Measurements from ENCODE around the gene BRD4. TPM values are rescaled to one million over a fixed set of nuclear protein-coding genes. Genes with fewer than 3 reads are reported as not detected.
"Not testable (repeated sequence)": the region's sequence is repeated elsewhere in the genome, so short reads cannot be mapped to it uniquely, and the experiment has no call there.

BRD4 gene
- total and polyA plus RNA-seq, 2 of the 13 experiments (the other 11 are each of a cell fraction or from before 2014, with no cell fraction given) = 10.5 to 11.4 TPM

DNA sequence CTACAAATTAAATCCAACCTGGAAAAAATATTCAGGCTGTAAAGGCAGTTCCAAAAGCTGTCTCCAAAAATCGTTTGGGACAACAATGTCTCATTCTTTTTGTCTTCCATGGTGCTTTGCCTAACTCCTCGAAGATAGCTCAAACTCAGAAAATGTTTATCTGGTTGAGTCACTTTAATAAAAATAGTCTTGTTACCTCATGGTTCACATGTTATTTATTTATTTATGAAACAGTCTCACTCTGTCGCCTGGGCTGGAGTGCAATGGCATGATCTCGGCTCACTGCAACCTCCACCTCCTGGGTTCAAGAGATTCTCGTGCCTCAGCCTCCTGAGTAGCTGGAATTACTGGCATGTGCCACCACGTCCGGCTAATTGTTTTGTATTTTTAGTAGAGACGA lies 4.9 kb upstream of the BRD4 start (continued):
- TF ChIP-seq, protein P1, sequence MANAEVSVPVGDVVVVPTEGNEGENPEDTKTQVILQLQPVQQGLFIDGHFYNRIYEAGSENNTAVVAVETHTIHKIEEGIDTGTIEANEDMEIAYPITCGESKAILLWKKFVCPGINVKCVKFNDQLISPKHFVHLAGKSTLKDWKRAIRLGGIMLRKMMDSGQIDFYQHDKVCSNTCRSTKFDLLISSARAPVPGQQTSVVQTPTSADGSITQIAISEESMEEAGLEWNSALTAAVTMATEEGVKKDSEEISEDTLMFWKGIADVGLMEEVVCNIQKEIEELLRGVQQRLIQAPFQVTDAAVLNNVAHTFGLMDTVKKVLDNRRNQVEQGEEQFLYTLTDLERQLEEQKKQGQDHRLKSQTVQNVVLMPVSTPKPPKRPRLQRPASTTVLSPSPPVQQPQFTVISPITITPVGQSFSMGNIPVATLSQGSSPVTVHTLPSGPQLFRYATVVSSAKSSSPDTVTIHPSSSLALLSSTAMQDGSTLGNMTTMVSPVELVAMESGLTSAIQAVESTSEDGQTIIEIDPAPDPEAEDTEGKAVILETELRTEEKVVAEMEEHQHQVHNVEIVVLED (CRISPR knock-in tag; IDR thresholded peaks at IDR 0.05; ENCODE audit: borderline replicate concordance) = no peak
- no peak for TF ChIP-seq ZFP36 (IDR thresholded peaks at IDR 0.05; ENCODE audit: borderline replicate concordance, low read depth, low read length, partially characterized antibody)
- TF ChIP-seq, protein P2, sequence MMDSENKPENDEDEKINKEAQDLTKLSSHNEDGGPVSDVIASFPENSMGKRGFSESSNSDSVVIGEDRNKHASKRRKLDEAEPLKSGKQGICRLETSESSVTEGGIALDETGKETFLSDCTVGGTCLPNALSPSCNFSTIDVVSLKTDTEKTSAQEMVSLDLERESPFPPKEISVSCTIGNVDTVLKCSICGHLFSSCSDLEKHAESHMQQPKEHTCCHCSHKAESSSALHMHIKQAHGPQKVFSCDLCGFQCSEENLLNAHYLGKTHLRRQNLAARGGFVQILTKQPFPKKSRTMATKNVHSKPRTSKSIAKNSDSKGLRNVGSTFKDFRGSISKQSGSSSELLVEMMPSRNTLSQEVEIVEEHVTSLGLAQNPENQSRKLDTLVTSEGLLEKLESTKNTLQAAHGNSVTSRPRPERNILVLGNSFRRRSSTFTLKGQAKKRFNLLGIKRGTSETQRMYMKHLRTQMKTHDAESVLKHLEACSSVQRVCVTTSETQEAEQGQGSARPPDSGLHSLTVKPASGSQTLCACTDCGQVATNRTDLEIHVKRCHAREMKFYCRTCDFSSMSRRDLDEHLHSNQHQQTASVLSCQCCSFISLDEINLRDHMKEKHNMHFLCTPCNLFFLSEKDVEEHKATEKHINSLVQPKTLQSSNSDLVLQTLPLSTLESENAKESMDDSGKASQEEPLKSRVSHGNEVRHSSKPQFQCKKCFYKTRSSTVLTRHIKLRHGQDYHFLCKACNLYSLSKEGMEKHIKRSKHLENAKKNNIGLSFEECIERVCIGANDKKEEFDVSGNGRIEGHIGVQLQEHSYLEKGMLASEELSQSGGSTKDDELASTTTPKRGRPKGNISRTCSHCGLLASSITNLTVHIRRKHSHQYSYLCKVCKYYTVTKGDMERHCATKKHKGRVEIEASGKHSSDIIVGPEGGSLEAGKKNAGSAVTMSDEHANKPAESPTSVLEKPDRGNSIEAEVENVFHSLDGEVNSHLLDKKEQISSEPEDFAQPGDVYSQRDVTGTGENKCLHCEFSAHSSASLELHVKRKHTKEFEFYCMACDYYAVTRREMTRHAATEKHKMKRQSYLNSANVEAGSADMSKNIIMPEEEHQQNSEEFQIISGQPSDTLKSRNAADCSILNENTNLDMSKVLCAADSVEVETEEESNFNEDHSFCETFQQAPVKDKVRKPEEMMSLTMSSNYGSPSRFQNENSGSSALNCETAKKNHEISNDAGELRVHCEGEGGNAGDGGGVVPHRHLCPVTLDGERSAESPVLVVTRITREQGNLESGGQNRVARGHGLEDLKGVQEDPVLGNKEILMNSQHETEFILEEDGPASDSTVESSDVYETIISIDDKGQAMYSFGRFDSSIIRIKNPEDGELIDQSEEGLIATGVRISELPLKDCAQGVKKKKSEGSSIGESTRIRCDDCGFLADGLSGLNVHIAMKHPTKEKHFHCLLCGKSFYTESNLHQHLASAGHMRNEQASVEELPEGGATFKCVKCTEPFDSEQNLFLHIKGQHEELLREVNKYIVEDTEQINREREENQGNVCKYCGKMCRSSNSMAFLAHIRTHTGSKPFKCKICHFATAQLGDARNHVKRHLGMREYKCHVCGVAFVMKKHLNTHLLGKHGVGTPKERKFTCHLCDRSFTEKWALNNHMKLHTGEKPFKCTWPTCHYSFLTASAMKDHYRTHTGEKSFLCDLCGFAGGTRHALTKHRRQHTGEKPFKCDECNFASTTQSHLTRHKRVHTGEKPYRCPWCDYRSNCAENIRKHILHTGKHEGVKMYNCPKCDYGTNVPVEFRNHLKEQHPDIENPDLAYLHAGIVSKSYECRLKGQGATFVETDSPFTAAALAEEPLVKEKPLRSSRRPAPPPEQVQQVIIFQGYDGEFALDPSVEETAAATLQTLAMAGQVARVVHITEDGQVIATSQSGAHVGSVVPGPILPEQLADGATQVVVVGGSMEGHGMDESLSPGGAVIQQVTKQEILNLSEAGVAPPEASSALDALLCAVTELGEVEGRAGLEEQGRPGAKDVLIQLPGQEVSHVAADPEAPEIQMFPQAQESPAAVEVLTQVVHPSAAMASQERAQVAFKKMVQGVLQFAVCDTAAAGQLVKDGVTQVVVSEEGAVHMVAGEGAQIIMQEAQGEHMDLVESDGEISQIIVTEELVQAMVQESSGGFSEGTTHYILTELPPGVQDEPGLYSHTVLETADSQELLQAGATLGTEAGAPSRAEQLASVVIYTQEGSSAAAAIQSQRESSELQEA (CRISPR knock-in tag; IDR thresholded peaks at IDR 0.05; ENCODE audit: not compliant biosample characterization) = no peak
- TF ChIP-seq, protein P3, sequence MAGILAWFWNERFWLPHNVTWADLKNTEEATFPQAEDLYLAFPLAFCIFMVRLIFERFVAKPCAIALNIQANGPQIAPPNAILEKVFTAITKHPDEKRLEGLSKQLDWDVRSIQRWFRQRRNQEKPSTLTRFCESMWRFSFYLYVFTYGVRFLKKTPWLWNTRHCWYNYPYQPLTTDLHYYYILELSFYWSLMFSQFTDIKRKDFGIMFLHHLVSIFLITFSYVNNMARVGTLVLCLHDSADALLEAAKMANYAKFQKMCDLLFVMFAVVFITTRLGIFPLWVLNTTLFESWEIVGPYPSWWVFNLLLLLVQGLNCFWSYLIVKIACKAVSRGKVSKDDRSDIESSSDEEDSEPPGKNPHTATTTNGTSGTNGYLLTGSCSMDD (CRISPR knock-in tag; IDR thresholded peaks at IDR 0.05) = no peak

DNA sequence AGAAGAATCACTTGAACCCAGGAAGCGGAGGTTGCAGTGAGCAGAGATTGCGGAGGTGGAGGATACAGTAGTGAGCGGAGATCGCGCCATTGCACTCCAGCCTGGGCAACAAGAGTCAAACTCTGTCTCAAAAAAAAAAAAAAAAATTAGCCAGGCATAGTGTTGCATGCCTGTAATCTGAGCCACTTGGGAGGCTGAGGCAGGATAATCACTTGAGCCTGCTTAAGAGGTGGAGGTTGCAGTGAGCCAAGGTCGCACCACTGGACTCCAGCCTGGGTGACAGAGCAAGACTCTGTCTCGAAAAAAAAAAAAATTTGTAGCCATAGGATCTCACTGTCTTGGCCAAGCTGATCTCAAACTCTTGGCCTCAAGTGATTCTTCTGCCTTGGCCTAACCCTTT lies 3.7 kb upstream of the BRD4 start:
- BruUV-seq (replicated peaks) = not testable (repeated sequence)

More for the DNA sequence above, 3.7 kb upstream of the BRD4 start:
- H3K27me3 ChIP-seq (ENCODE audit: control insufficient read depth in 1 of 2, insufficient read depth in 2 of 2, low read length in 2 of 2); ATAC-seq; H4K20me1 ChIP-seq (ENCODE audit: insufficient read depth, low read length); H3K27ac ChIP-seq (ENCODE audit: extremely low read length, insufficient read depth, low read length); H3K4me3 ChIP-seq (replicated peaks in 1 of 3; ENCODE audit: insufficient read depth in 1 of 3, low read depth in 2 of 3, low read length in 3 of 3); H3K9me3 ChIP-seq (ENCODE audit: low read length); H3K9ac ChIP-seq (ENCODE audit: insufficient read depth, low read depth, low read length); FAIRE-seq; H2AFZ ChIP-seq (ENCODE audit: low read length); in situ Hi-C loops (cut with HindIII; ENCODE audit: extremely low pct_ligation_motif_present, low pct_unique_long_range_greater_than_20kb); POLR2A ChIA-PET; H3K4me2 ChIP-seq (ENCODE audit: low read depth, low read length); H3K36me3 ChIP-seq (replicated peaks in 1 of 2; ENCODE audit: control insufficient read depth in 1 of 2, insufficient read depth in 2 of 2, low read length in 2 of 2); CTCF ChIA-PET (ENCODE audit: low intra/inter-chr PET ratio, low total read pairs); intact Hi-C loops (cut with micrococcal nuclease; ENCODE audit: unreplicated experiment); DNase-seq (ENCODE audit: low spot score): not testable (repeated sequence)
- Histone ChIP-seq H3K79me2 (ENCODE audit: insufficient read depth, low read length) (peaks cover 18% of the 10 kb centered on the region), H3K4me1 (ENCODE audit: insufficient read depth, low read length) (peaks cover 11% of the 10 kb centered on the region)
- WGBS (ENCODE audit: low lambda C conversion rate) = 83% methylated on average over 7 of the region's 7 CpGs
